ENCODE data around the gene CISD3.

- no peak for TF ChIP-seq CTCF (IDR thresholded peaks at IDR 0.05)
- no peak for TF ChIP-seq POLR2A (IDR thresholded peaks at IDR 0.05)
- TF ChIP-seq POLR2AphosphoS5 (IDR thresholded peaks at IDR 0.05) = no peak
- TF ChIP-seq EP300 (IDR thresholded peaks at IDR 0.05) = no peak
Measured at GRCh38 chr17:38746849-38747462, 16.8 kb downstream of the CISD3 start.
